Measurements from ENCODE around the gene MIA2. TPM values are rescaled to one million over a fixed set of nuclear protein-coding genes. Genes with fewer than 3 reads are reported as not detected.

Gene MIA2
- total and polyA plus RNA-seq, 9 of the 15 experiments (the other 6 are each of a cell fraction or from before 2014, with no cell fraction given), result 6.0 to 21.8 (median 12.8) TPM

DNA sequence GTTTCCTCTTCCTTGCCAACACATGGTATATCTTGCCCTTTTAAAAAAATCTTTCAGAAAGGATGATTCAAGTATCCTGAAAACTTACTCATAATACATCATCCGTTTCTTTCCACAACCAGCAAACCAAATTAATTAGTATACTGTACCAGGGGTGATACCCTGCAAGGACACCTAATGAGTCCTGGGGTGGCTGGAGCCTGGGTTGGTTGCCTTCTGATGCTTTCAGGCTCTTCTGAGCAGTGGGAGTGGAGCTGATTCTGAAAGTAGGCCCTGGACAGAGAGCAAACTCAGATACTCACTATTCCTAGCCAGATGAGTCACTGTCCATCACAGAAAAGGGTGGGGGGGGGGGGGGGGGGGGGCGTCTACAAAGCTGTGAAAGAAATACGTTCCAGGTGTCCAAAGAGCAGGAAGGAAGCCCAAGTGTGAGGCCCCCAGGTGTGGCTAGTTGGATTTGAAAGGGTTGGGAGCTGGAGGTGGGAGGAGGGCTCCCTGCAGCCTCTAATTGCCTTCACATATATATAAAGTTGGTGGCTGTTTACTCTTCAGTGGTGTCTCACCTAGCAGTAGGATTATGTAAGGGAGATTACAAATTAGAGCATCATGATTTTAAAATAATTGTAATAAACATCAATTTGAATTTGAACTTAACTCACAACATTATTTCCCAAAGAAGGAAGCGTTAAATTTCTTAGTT lies 162.0 kb downstream of the MIA2 start (continued):
- TF ChIP-seq VEZF1 (CRISPR knock-in tag; IDR thresholded peaks at IDR 0.05), result 0 out of 2 replicates have a peak, but pooled peaks have one; percentile 17
- no peak for TF ChIP-seq CCAR2 (IDR thresholded peaks at IDR 0.05; ENCODE audit: low read depth, low read length)

DNA sequence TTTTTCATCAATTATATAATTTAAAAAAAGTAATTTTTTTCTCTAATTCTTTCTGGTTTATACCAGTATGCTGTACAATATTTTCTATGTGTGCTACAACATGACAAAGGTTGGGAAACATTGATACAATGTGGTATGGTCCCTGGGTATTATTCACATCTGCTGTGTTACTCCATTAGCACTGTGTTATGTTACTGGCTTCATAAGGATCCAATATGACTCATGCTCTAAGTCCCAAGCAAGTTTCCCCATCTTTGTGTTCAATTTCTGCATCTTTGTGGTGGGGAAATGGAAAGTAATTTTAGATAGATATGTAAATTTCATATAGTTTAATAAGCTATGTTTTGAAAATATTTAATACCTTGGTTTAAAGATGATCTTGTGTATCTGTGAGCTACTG lies 162.7 kb downstream of the MIA2 start:
- Histone ChIP-seq H2AFZ (ENCODE audit: low read depth, low read length) (no peak overlapping the region), H3K4me3 (no peak overlapping the region), H4K20me1 (replicated peaks; ENCODE audit: control insufficient read depth, insufficient read depth, low read length) (no peaks in the 10 kb centered on the region), H3K9me3 (replicated peaks; ENCODE audit: control insufficient read depth, insufficient read depth, low read depth, low read length) (no peaks in the 10 kb centered on the region), H3K27ac (ENCODE audit: extremely low read depth, low read depth, low read length) (no peak overlapping the region), H3K79me2 (ENCODE audit: control insufficient read depth, insufficient read depth, low read length) (no peaks in the 10 kb centered on the region), H3K4me2 (ENCODE audit: insufficient read depth, low read length) (no peak overlapping the region), H3K9me1 (ENCODE audit: control insufficient read depth, insufficient read depth, low read length) (no peaks in the 10 kb centered on the region), H3K9ac (ENCODE audit: insufficient read depth in 1 of 2, low read depth in 2 of 2, low read length in 2 of 2) (no peak overlapping the region), H3K4me1 (replicated peaks in 1 of 2; ENCODE audit: control insufficient read depth in 2 of 2, insufficient read depth in 2 of 2, low read length in 2 of 2) (no peaks in the 10 kb centered on the region), H3K27me3 (ENCODE audit: control insufficient read depth in 2 of 2, insufficient read depth in 2 of 2, low read length in 2 of 2) (no peaks in the 10 kb centered on the region), H3K36me3 (ENCODE audit: control insufficient read depth, insufficient read depth, low read length) (peaks cover 4% of the 10 kb centered on the region; the same call in 1 of the 3 replicates)
- TF ChIP-seq NFE2 (IDR thresholded peaks at IDR 0.05; ENCODE audit: low read depth) (no peak), HNRNPK (IDR thresholded peaks at IDR 0.05; ENCODE audit: low read depth, low read length, poor library complexity, severe bottlenecking) (no peak), ZNF551 (CRISPR knock-in tag; IDR thresholded peaks at IDR 0.05) (no peak), TCF7 (IDR thresholded peaks at IDR 0.05; ENCODE audit: borderline replicate concordance) (no peak), ZNF12 (CRISPR knock-in tag; IDR thresholded peaks at IDR 0.05) (no peak)
- ChIA-PET POLR2A (no interaction called here), CTCF (ENCODE audit: low intra/inter-chr PET ratio) (no interaction called here)
- FAIRE-seq, result no peak
- no peak for ATAC-seq
- no peak for DNase-seq (ENCODE audit: extremely low read depth in 1 of 4, low spot score in 3 of 4)
- in situ Hi-C loops (cut with MboI) (no loop called here), intact Hi-C loops (cut with micrococcal nuclease) (no loop called here)
- BruUV-seq (replicated peaks), result no TSS peak
